Measurements from ENCODE around the gene CDH23. TPM values are rescaled to one million over a fixed set of nuclear protein-coding genes. Genes with fewer than 3 reads are reported as not detected.
A peak's percentile ranks its signal among the peaks of the same experiment; 100 is the strongest.

The CDH23 gene
- total RNA-seq, 2 donors from 2014 or later, result 28.5 to 58.7 TPM

GRCh38 chr10:71774916-71775702 is 378.4 kb downstream of the CDH23 start:
- DNase-seq, result peak in 1 of 4 donors; percentile 76
- peak overlapping the region in 1 of 4 donors; percentile 11 for H3K27ac ChIP-seq
- WGBS, 2 donors, result 48 to 50% methylated on average over 3 of the region's 3 CpGs
- peaks cover 38% of the 10 kb centered on the region for H3K4me1 ChIP-seq
- no peaks in the 10 kb centered on the region for H3K27me3 ChIP-seq
- no peaks in the 10 kb centered on the region for H3K9me3 ChIP-seq
- no peak overlapping the region for H3K4me3 ChIP-seq
- intact Hi-C loops (cut with DNase I), result no loop called here
- ATAC-seq, result no peak
- no peaks in the 10 kb centered on the region for H3K36me3 ChIP-seq (replicated peaks in 1 of 2; ENCODE audit: insufficient read depth in 1 of 2, low read depth in 2 of 2)
- TF ChIP-seq POLR2A (IDR thresholded peaks at IDR 0.05), result no peak
- TF ChIP-seq CTCF (IDR thresholded peaks at IDR 0.05), result no peak

DNA sequence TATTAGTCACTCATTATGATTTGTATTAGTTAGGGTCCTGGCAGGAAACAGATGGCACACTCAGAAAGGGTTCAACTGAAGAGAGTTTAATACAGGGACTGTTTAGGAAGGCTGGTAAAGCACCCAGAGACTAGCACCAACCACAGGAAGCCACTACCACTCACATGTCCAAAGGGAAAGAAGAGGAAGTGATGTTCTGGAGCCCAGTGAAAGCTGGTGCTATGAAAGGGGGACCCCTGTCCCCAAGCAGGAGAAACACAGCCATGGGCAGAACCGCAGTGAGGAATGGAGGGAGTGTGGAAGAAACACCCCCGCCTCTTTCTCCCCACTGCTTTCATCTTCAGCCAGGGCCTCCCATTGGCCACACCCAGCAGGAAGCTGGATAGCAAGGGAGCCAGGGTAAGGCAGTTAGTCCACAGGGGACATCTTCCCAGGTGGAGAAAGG is 379.8 kb downstream of the CDH23 start:
- WGBS, 2 donors, result 59 to 67% methylated on average over 2 of the region's 2 CpGs
- peaks cover 24% of the 10 kb centered on the region for H3K4me1 ChIP-seq

DNA sequence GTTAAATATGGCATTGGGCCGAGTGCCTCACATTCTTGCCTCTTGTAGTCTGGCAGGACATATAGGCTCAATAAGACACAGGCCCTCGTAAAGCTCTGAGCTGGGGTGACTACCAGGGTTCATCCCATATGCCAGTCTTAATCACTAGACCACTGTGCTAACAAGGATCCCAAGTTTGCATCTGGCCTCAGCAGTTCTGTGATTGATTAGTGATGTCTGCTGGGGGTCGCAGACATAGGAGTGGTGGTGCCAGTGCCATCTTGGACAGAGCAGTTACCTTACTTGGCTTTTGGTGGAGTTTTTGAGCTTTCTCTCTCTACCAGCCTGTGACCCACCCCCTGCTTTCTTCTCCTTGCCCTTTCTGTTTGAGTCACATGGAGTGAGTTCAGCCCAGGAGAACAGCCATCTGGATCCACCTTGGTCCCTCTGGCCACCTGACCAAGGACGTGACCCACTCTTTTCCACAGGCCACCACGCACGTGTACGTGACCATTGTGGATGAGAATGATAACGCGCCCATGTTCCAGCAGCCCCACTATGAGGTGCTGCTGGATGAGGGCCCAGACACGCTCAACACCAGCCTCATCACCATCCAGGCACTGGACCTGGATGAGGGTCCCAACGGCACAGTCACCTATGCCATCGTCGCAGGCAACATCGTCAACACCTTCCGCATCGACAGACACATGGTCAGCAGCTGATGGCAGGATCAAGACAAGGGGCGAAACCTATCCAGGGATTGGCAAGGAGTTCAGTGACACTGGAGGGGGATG is 380.7 kb downstream of the CDH23 start:
- intact Hi-C loops (cut with DNase I), result no loop called here
- ATAC-seq (no peak), DNase-seq (no peak)
- Histone ChIP-seq H3K9me3 (no peaks in the 10 kb centered on the region), H3K27me3 (no peaks in the 10 kb centered on the region), H3K36me3 (replicated peaks in 1 of 2; ENCODE audit: insufficient read depth in 1 of 2, low read depth in 2 of 2) (no peaks in the 10 kb centered on the region), H3K4me1 (peaks cover 15% of the 10 kb centered on the region), H3K4me3 (no peak overlapping the region), H3K27ac (no peak overlapping the region)
- 88 to 89% methylated on average over 17 of the region's 17 CpGs for WGBS, 2 donors
- TF ChIP-seq POLR2A (IDR thresholded peaks at IDR 0.05) (no peak), CTCF (IDR thresholded peaks at IDR 0.05) (no peak)

More for the DNA sequence above, 379.8 kb downstream of the CDH23 start:
- DNase-seq (peak in 1 of 4 donors; percentile 33), ATAC-seq (no peak)
- Histone ChIP-seq H3K27ac (no peak overlapping the region), H3K9me3 (no peaks in the 10 kb centered on the region), H3K27me3 (no peaks in the 10 kb centered on the region), H3K4me3 (no peak overlapping the region), H3K36me3 (replicated peaks in 1 of 2; ENCODE audit: insufficient read depth in 1 of 2, low read depth in 2 of 2) (no peaks in the 10 kb centered on the region)
- no peak for TF ChIP-seq POLR2A (IDR thresholded peaks at IDR 0.05)
- TF ChIP-seq CTCF (IDR thresholded peaks at IDR 0.05), result no peak
- intact Hi-C loops (cut with DNase I), result no loop called here

- Histone ChIP-seq H3K4me1 (peaks cover 6% of the 10 kb centered on the region), H3K36me3 (replicated peaks in 1 of 2; ENCODE audit: insufficient read depth in 1 of 2, low read depth in 2 of 2) (no peaks in the 10 kb centered on the region), H3K27ac (no peak overlapping the region), H3K4me3 (no peak overlapping the region), H3K9me3 (no peaks in the 10 kb centered on the region), H3K27me3 (no peaks in the 10 kb centered on the region)
- ATAC-seq, result no peak
- TF ChIP-seq POLR2A (IDR thresholded peaks at IDR 0.05) (no peak), CTCF (IDR thresholded peaks at IDR 0.05) (no peak)
- intact Hi-C loops (cut with DNase I), result no loop called here
- WGBS, 2 donors, result 65 to 79% methylated on average over 11 of the region's 11 CpGs
- DNase-seq, result no peak
These were observed 381.5 kb downstream of the CDH23 start for GRCh38 chr10:71778071-71778825.
